Stimulated activated CD8-positive, alpha-beta memory T cell treated with anti-CD3 and anti-CD28 coated beads, Interleukin-15, amount 100 ng/mL, for 4 hours (primary cell): ENCODE data around the gene SBF2.

Experiments used
- DNase-seq, 2 donors: peaks; one replicate each; pipeline ENCODE4 v3.0.0-alpha.2; 2020; ENCODE audit warnings: low read depth in 2 of 2

The SBF2 gene

DNA sequence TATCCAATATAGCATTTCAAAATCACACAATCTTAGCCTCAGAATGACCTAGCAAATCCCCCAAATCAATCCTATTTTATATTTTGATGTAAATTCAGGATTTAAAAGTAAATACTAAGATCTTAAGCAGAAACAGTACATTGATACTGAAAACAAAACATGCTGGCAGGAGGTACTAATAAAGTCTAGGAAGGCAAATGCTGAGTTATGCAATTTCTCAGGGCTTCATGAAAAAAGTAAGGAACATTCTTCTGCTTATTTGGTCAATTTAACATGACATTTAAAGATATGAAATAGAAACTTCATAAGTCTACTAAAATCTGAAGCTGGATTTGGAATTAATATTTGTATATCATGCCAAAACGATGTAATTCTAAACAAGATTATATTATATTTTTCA, 476.8 kb downstream of the SBF2 start:
- no peak for DNase-seq

DNA sequence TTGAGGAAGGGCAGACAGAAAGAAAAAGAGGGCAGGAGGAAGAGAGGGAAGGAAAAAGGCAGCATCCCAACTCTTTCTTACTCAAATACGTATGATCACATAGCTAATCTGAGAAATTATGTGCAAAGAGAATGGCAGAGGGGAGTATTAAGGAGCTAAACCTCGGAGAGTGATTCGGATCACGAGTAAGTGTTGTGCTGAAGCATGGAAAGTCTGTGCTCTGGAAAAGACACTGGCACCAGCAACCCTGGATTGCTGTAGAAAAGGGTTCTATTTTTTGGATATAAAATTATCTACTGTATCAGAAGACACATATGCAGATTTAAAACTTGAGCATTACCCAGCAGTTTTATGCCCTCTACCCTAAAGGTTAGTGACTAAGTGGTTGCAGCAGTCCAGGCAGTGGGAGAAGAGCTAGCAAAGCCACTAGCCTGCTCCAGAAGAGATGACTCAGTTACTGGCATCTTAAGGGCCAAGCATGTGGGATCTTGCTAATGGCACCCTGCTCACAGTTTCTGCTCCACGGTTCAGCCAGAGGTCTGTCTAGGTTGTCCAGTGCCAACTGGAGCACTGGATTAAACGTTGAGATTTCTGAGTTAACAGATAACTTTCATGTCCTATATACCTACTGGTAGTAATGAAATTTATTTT, 478.4 kb downstream of the SBF2 start:
- no peak for DNase-seq

DNA sequence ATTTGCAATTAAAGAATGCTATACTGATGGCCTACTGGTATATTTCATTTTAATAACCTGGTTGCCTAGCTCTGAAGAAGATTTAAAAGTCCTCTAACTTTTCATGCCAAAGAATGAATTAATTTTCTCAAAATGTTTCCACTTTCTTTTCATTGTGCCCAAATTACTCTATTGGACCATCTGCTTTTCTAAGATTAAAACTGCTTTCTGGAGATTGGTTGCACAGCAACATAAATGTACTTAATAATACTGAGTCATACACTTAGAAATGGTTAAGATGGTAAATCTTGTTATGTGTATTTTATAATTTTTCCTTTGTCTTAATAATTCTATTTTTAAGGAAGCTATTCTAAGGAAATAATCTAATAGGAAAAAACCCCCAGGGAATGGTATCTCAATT, 479.9 kb downstream of the SBF2 start:
- DNase-seq, result no peak

DNA sequence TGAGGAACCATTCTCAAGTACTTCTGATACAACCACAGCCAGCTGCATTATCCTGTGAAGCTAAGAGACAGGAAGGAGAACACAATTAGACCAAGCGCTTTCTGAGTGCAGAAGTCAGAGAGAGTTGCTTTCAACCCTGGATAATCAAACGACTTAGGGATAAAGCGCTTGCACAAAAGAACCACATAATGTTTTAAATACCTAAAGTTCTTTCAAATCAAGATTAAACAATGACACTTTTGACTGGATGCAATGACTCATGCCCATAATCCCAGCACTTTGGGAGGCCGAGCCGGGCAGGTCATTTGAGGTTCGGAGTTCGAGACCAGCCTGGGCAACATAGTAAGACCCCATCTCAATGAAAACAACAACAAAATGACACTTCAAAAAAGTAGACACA, 485.1 kb downstream of the SBF2 start:
- no peak for DNase-seq

DNA sequence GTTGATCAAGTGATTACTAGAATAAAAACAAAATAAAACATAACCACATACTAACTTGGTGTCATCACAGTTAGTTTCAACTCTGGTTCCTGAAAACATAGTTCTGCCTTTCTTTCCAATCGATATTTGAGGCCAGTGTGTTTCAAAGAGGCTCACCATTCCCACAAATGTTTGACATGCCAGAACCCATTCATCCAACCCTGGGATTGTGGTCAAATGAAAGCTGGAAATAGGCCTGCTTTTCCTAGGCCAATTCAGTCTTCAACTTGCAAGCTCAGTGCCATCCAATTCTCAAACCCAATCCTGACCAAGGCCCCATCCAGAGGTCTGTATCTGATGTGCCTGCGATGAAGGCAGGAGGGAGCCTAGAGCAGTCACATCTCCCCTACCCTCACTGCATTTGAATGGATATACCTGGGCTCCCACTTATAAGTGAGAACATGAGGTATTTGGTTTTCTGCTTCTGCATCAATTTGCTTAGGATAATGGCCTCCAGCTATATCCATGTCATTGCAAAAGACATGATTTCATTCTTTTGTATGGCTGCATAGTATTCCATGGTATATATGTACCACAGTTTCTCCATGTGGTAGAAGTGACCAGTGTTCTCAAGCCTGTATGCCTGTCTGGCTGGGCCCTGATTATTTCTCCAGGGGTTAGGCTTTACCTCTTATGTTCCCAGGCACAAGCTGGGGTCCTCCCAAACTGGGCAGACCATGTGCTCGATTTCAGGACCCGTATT, 486.9 kb downstream of the SBF2 start:
- no peak for DNase-seq

DNA sequence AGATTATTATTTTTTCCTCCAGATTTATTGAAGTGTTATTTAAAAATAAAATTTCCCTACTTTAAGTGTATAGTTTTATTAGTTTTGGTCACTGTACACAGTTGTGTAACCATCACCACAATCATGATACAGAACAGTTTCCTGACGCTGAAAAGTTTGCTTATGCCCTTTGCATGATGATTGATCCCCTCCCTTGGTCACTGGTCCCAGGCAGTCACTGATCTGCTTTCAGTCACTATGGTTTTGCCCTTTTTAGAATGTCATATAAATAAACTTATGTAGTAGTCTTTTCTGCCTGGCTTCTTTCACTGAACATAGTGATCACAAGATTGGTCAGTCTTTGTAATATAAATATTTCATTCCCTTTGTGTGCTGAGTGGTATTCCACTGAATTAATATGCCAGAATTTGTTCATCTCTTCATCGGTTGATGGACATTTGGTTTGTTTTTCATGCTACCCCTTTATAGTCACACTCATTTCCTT, 489.6 kb downstream of the SBF2 start:
- no peak for DNase-seq

DNA sequence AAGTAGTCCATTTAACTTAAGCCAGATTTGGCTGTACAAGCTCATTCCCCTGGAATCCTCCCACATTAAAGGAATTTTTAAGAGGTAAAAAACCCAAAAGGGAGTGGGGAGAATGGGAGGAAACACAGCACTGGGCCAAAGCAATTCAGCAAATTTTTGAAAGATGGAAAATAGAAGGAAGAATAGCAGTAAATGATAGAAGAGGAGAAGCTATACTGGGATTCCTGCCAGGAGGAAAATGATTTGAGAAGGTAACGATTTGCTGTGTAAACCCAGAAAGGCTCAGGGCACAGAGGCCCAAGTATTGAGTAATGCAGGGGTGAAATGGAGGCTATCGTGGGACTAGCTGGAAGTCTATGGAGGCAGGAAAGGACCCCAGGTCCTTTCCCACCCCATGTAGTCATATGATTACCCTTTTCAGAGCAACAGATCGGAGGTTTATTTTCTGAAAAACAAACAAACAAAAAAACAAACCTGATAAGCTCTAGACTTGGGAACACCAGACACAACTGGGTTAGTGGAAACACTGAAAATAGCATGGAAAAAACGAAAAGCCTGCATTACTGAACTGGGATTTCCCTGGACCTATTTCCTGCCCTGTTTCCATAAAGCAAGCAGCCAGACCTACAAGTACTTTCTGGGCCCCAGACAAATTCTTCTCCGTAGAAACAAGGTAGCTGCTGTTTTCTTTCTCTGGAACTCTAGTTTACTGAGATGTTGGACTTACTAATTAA, 490.2 kb downstream of the SBF2 start:
- DNase-seq, result no peak

DNA sequence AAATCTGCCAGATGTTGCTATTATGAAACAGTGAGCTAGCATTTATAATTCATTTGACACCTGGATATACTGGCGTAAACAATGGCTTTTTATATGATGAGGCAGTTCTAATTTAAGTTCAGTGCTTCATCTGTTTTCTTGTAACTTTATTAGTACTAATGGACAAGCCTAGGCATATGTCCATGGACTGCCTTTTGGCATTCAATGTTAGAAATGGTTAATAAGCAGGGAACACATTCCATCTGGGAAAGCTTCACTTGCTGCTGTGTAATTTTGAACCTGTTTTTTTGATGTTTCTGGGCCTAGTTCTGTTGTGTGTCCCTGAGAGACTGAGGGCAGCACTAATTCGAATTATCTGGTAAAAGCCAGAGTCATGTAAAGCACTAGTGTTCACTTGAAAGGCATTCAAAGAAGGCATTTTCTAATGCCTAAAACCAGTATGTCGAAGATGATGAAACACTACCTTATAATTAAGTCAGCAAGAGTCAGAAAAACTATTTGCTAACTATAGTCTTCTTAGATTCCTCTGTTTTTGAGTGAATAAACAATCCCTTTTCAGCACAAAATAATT, 491.6 kb downstream of the SBF2 start:
- no peak for DNase-seq

DNA sequence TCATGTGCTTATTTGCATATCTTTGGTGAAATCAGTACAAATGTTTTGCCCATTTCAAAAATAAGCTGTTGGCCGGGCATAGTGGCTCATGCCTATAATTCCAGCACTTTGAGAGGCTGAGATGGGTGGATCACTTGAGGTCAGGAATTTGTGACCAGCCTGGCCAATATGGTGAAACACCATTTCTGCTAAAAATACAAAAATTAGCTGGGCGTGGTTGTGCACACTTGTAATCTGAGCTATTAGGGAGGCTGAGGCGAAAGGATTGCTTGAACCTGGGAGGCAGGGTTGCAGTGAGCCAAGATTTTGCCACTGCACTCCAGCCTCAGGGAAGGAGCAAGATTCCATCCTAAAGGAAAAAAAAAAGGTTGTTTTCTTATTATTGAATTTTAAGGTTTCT, 494.1 kb downstream of the SBF2 start:
- no peak for DNase-seq

DNA sequence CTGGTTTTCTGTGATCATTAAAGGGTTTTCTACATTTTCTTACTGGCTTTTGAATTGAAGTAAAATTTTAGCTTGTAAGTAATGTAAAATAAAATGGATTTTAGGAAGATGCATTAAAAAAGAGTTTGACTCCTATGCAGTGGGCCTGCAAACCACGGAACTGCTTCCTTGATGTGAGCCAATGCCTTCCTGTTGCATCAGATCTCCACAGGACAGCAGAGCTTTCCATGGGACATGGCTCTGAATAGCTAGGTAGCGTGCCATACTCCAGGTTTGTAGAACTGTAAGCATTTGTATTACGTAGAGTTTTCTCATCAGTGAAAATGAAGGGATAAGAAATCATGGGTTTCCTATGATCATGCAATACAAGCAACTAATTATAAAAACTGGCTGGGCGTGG, 496.7 kb downstream of the SBF2 start:
- DNase-seq, result no peak

DNA sequence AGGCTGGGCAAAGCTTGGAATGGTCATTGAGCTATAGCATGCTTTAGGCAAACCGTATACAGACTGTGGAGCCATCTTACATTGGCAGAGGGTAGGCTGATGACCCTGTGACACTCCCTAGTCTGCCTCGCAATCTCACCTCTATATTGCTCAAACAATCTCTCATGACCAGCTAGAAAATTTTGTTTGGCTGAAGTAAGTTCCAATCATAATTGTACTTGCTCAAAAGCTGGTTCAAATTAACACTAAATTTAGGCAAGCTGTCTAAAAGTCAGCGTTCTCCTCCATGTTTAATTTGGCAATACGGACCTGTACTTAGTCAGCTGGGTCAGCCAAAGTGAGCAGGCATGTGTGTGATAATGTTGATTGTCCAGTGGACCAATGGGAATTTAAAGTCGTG, 497.2 kb downstream of the SBF2 start:
- DNase-seq, result no peak

DNA sequence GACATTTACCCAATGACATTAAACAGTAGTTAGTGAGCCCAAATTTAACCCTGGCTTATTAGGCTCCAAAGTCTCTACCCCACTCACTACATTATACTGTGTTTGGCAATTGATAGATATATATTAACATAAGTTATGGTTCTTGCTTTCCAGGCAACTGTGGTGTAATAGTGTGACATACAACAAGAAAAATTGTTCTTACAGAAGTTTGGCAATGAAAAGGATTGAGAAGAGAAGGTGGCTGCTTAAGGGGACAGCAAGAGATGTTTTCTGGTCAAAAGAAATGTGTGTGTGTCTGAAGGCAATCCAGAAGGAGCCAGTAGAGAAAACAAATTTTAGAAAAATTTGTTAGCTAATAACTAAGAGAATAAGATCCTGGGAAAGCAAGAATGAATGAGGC, 497.8 kb downstream of the SBF2 start:
- DNase-seq, result no peak

DNA sequence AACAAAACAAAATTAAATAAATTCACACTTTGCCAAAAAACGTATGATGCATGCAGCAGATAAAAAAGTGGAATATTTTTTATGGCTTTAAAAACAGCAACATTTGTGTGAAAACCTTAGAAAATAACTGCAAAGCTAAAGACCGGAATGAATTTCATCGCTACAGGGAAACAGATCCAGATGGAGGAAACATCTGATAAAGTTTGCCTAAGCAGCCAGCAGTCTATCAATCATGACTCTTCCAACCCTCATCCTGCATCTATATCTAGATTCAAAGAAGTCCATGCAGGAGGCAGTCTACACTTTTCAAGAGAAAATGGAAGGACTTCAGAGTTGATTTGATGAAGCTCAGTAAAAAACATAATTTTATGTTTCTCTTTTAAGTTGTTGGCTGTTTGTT, 503.3 kb downstream of the SBF2 start:
- DNase-seq, result no peak

DNA sequence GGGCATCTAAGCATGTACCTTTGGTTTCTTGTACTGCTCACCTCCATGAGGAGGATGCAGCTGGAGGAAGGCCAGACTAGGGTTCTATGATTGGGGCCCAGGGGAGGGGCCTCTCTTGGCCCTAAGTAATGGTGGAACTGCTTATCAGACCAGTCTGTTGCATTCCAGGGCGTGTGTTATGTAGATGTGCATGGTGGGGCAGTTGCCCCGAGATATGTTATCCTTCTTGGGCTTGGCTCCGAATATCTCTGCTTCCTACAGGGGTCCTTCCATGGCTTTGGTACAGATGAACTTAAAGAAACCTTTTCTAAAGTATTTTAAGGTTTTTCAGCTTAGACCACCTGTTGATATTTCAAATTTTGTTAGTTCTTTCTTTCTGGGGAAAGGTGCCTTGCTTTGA, 504.1 kb downstream of the SBF2 start:
- no peak for DNase-seq

DNA sequence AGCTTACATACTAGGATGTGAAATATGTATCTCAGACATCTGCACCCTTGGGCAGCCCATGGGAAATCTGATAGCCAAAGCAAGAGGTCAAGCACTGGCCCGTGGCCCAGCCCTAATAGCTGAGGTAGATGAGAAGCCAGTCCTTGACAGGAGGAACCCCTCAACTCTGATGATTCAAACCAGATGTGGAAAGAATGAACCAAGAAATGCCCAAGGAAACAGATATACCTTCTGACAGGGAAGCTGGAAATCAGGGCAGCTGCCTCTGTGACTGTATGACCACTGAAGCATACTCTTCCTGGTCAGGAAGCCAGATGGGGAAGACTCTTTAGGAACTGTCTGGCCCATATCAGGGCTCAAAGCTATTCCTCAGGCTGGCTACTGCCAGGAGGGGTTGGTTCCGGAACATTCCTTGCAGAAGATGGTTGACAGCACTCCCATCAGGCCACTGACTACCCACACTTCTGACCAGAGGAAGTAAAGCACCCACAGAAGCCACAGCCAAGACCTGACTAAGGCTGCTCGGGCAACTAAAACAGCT, 506.0 kb downstream of the SBF2 start:
- no peak for DNase-seq

DNA sequence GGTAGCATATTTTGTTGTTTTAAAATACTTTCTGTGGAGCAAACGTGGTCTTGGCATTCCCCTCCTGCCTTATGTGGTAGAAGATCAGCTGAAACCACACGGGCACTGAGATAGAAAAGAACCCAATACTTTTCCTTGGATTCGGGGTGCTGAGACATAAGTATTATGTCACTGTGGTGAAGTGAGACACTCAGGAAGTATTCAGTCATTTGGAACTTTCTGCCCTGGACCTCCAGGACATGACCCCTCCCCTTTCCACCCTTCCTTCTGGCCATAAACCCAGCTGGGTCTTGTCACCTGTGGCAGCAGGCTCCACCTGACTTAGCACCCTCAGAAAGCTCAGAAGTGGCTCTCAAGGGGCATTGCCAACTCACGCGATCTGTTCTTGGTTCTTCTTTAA, 506.8 kb downstream of the SBF2 start:
- DNase-seq, result no peak

DNA sequence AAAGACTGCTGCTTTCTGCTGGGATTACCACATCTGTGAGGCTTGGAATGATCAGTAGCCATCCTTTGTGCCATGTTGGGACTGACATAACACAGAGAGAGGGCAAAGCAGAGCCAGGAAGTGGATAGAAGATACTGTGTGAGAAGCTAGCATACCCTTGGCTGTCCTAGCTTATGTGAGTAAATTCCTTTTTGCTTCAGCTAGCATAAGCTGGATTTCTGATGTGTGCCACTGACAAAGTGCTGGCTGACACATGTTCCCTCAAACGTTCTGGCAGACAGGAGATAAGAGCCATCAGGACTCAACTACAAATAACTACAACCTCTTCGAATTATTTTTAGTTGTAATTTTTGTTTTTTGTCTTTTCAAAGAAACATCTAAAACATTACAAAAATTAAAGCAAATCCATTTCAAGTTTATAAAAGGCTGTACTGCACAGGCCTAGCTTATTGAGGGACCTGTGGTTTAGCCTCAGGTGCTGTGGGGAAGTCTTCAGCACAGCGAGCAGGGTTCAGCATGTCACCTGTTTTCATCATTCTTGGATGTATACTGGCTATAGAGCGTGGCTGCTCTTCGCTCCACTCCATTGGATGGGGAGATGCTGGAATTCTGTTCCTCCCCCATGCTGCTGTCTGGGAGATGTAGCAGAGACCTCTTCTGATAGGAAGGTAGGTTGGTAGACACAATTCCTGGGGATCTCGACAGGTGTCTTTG, 509.3 kb downstream of the SBF2 start:
- DNase-seq, result no peak

DNA sequence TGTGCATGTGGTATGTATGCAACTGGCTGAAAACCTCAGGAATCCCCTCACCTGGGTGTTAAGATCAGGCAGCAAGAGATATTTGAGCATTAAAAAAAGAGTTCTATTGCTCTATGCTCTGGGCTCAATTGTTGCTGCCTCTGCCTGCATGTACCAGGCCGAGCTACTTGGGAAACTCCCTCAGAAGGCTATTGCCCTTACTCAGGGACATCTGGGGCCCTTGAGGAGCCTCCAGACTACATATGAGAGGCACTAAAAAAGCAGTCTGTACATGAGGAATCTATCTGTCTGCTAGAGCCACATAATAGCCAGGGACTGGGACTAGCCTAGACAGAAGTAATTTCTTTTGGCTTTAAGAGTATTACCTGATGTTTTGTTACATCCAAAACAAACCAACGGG, 510.0 kb downstream of the SBF2 start:
- DNase-seq, result no peak

DNA sequence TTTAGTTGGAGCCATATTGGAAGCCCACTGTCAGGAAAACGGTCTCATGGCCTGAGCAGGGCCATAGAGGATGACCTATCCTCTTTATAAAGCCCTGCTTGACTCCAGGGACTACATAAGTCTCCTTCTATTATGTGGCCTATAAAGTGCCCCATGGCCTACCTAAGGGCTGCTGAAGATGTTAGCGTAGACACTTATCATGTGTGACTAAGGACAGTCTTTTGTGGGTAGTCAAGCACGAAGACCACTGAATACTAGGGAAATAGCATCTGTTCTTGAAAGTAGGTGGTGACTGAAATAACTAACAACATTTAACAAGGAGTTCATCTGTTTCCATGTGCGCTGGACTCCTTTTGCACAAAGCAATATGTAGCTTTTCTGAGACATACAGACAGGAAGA, 513.1 kb downstream of the SBF2 start:
- no peak for DNase-seq

DNA sequence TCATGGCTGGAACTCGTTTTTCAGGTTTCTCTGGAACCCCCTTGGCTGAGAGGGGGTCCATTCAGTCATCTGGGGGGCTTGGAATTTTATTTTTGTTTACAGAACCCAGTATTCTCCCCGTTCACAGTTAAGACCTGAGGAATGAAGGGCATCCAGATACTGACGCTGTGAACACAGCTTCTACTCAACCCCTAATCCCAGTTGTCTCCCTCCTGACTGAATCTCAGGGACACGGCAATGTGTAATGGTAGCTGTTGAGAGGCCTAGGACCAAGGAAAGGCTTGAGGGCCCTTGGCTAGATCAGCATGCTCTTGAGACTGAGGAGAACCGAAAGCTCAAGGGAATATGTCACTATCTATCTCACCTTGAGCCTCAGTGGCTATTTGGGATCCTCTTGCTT, 516.5 kb downstream of the SBF2 start:
- DNase-seq, result no peak

DNA sequence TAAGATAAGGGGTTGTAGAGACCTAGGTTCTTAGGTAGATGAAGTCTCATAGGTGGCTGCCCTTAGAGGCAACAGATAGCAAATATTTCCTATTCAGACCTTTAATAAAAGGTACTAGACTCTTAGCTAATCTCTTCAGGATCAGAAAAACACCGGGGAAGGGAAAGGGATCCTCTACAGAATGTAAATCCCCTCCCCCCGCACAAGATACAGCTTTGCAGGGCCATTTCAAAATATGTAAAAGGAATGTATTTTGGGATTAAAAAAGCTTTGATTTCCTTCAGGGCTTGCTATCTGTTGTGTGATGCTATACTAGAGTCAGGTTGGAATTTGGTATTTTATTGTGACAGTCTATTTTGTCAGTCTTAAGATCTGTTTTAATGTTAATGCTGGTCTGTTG, 517.0 kb downstream of the SBF2 start:
- DNase-seq, result no peak

DNA sequence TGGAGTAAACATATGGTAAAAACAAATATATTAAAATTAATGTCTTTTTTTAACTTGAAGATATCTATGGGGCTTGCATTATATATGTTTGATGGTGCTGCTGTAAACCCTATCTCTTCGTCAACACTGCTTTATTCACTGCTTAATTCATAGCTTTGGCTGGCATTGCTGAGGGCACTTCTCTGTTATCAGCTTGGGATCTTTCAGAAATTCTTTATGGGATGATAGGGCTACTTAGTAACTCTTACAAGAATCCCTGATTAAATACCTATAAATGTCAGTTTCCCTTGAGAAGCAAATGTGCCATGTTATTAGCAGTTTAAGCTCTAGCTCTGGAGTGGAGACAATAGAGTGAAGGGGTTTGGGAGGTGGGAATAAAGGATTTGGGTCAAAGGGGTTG, 517.8 kb downstream of the SBF2 start:
- DNase-seq, result no peak
